ENCODE results near the gene MTFP1. TPM values are rescaled to one million over a fixed set of nuclear protein-coding genes. Genes with fewer than 3 reads are reported as not detected.

MTFP1 gene
- total RNA-seq, 3 donors from 2014 or later: 2.9 to 16.7 (median 14.4) TPM

DNA sequence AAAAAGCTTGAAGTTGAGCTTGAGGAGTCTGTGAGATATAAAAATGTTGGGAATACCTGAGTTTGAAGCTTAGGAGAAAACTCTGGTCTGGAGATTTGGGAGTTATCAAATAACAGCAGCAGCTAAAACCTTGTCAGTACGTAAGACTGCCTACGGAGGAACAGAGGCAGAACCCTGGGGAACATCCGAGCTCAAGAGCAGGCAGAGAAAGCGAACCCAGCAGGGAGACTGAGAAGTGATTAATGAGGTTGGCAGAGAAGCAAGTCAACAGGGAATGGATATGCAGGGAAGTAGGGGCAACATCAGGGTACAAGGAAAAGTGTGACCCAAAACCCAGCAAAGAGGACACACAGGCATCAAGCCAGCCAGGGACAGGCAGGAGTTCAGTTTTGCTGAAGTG lies 12.6 kb upstream of the MTFP1 start:
- no peak for DNase-seq (ENCODE audit: low spot score in 2 of 2)
- H3K9me3 ChIP-seq: no peaks in the 10 kb centered on the region
- no peaks in the 10 kb centered on the region for H3K4me1 ChIP-seq
- TF ChIP-seq CTCF (IDR thresholded peaks at IDR 0.05) (no peak), POLR2AphosphoS5 (IDR thresholded peaks at IDR 0.05) (no peak), POLR2A (IDR thresholded peaks at IDR 0.05) (no peak)
- peaks cover 9% of the 10 kb centered on the region for H3K36me3 ChIP-seq
- H3K27ac ChIP-seq: peak overlapping the region; percentile 45 to 58
- intact Hi-C loops (cut with DNase I; ENCODE audit: low total_unique reads): no loop called here
- no peaks in the 10 kb centered on the region for H3K27me3 ChIP-seq
- H3K4me3 ChIP-seq: no peak overlapping the region

- H3K9me3 ChIP-seq: no peaks in the 10 kb centered on the region
- H3K36me3 ChIP-seq: peaks cover 9% of the 10 kb centered on the region
- H3K4me1 ChIP-seq: no peaks in the 10 kb centered on the region
- H3K27ac ChIP-seq: peak overlapping the region; percentile 28 to 45
- intact Hi-C loops (cut with DNase I; ENCODE audit: low total_unique reads): no loop called here
- no peaks in the 10 kb centered on the region for H3K27me3 ChIP-seq
- no peak for DNase-seq (ENCODE audit: low spot score in 2 of 2)
- TF ChIP-seq POLR2A (IDR thresholded peaks at IDR 0.05): no peak
- TF ChIP-seq CTCF (IDR thresholded peaks at IDR 0.05): no peak
- TF ChIP-seq POLR2AphosphoS5 (IDR thresholded peaks at IDR 0.05): no peak
- H3K4me3 ChIP-seq: no peak overlapping the region
These were observed 11.6 kb upstream of the MTFP1 start for GRCh38 chr22:30413745-30414524.

- Histone ChIP-seq H3K4me1 (no peaks in the 10 kb centered on the region), H3K9me3 (no peaks in the 10 kb centered on the region), H3K27ac (peak overlapping the region; percentile 30 to 45), H3K36me3 (peaks cover 9% of the 10 kb centered on the region), H3K4me3 (no peak overlapping the region), H3K27me3 (no peaks in the 10 kb centered on the region)
- no peak for DNase-seq (ENCODE audit: low spot score in 2 of 2)
- intact Hi-C loops (cut with DNase I; ENCODE audit: low total_unique reads): no loop called here
- TF ChIP-seq CTCF (IDR thresholded peaks at IDR 0.05) (no peak), POLR2AphosphoS5 (IDR thresholded peaks at IDR 0.05) (no peak), POLR2A (IDR thresholded peaks at IDR 0.05) (no peak)
These were observed 11.0 kb upstream of the MTFP1 start for GRCh38 chr22:30414525-30415047.

- Histone ChIP-seq H3K27ac (peak overlapping the region in 1 of 2 donors; percentile 63), H3K9me3 (no peaks in the 10 kb centered on the region), H3K4me3 (no peak overlapping the region), H3K4me1 (peaks cover 2 to 5% of the 10 kb centered on the region in 2 donors), H3K27me3 (no peaks in the 10 kb centered on the region), H3K36me3 (peaks cover 9% of the 10 kb centered on the region)
- intact Hi-C loops (cut with DNase I; ENCODE audit: low total_unique reads): no loop called here
- TF ChIP-seq POLR2A (IDR thresholded peaks at IDR 0.05) (no peak), CTCF (IDR thresholded peaks at IDR 0.05) (no peak), POLR2AphosphoS5 (IDR thresholded peaks at IDR 0.05) (no peak)
- DNase-seq (ENCODE audit: low spot score in 2 of 2): no peak
These were observed 9.2 kb upstream of the MTFP1 start for GRCh38 chr22:30416403-30416802.

DNA sequence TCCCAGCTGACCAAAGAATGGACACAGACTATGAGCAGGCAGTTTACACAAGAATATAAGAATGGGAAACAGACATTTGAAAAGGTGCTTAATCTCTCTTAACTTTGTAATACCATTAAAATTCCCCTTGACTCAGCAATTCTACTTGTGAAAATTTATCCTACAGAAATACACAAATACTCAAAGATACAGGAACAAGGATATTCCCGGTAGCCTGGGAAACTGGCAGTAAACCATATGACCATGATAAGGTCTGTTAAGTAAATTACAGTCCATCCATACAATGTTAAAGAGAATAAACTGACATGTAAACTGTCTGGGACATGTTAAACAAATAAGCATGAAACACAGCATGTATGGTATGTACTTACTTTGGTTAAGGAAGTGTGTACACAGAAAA lies 8.7 kb upstream of the MTFP1 start:
- H3K36me3 ChIP-seq: peaks cover 9% of the 10 kb centered on the region
- H3K27me3 ChIP-seq: no peaks in the 10 kb centered on the region
- intact Hi-C loops (cut with DNase I; ENCODE audit: low total_unique reads): no loop called here
- no peaks in the 10 kb centered on the region for H3K9me3 ChIP-seq
- no peak for DNase-seq (ENCODE audit: low spot score in 2 of 2)
- H3K4me3 ChIP-seq: no peak overlapping the region
- H3K4me1 ChIP-seq: peaks cover 3 to 7% of the 10 kb centered on the region in 2 donors
- peak overlapping the region in 1 of 2 donors; percentile 63 for H3K27ac ChIP-seq
- TF ChIP-seq POLR2AphosphoS5 (IDR thresholded peaks at IDR 0.05): no peak
- TF ChIP-seq CTCF (IDR thresholded peaks at IDR 0.05): no peak
- TF ChIP-seq POLR2A (IDR thresholded peaks at IDR 0.05): no peak
